SK-N-SH treated with all-trans-retinoic acid at 6 μM for 48 hours (cell line): ENCODE results near the gene FAM47B.

Experiments
- PATZ1 ChIP-seq: fragments of 250-450 bp; sonication (Bioruptor Pico); IDR thresholded peaks from 2 replicates; pipeline ENCODE4 v1.8.0; 2020; ENCODE audit warnings: mild to moderate bottlenecking, moderate library complexity, borderline replicate concordance
- POU6F1 ChIP-seq: fragments of 250-450 bp; sonication (Bioruptor Pico); IDR thresholded peaks from 2 replicates; pipeline ENCODE4 v1.8.0; 2021; ENCODE audit warnings: low read depth, mild to moderate bottlenecking, moderate library complexity, borderline replicate concordance
- ZNF70 ChIP-seq: fragments of 450-650 bp; formaldehyde crosslinking; IDR thresholded peaks from 2 replicates; pipeline ENCODE4 v1.5.0; 2020; ENCODE audit warnings: mild to moderate bottlenecking, moderate library complexity
- ZNF8 ChIP-seq: fragments of 450-650 bp; formaldehyde crosslinking; IDR thresholded peaks from 2 replicates; pipeline ENCODE4 v1.5.0; 2020; ENCODE audit warnings: mild to moderate bottlenecking, moderate library complexity

GRCh38 chrX:34987646-34988045 is 45.0 kb downstream of the FAM47B start:
- TF ChIP-seq ZNF8 (CRISPR knock-in tag), result no peak
- TF ChIP-seq ZNF70 (CRISPR knock-in tag), result no peak
- no peak for TF ChIP-seq POU6F1 (CRISPR knock-in tag)
- TF ChIP-seq PATZ1 (CRISPR knock-in tag), result no peak
